ENCODE data around the gene PAPOLB.

DNA sequence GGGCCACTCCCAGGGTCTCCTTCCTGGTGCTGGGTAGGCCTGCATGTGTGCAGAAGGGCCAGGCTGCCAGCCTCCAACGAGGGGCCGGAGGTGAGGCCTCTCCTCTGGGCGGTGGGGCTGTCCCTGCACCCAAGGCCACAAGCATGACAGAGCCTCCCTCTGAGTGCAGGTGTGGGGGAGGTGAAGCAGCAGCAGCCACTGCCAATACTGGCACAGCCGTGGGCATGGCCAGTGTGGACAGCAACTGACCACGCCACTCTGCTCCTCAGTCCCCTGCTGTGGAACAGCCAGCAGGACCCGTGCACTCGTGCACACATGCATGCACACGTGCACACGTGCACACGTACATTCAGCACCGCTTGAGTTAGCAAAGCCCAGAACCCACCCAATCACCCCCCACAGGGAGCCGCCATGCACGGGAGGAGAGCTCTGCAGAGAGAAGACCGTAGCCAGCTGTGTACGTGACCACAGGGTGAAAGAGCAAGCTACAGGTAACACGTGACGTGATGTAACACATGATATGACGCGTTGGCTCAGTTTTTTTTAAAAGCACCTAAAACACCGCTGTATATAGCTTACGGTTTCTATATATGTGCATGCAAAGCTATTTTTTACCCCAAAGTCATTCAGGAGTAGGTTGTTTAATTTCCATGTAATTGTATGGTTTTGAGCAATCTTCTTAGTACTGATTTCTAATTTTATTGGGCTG, 23.1 kb downstream of the PAPOLB start:
- TF ChIP-seq POLR2A (IDR thresholded peaks at IDR 0.05; ENCODE audit: low read depth, low read length) (no peak), TAF1 (IDR thresholded peaks at IDR 0.05; ENCODE audit: low read depth, low read length) (no peak), POLR2AphosphoS5 (IDR thresholded peaks at IDR 0.05; ENCODE audit: low read depth, low read length) (no peak), POU2F2 (IDR thresholded peaks at IDR 0.05; ENCODE audit: low read depth, low read length) (no peak), SPI1 (IDR thresholded peaks at IDR 0.05; ENCODE audit: low read depth, low read length) (no peak), PAX5 (IDR thresholded peaks at IDR 0.05; ENCODE audit: insufficient read depth, low read length, severe bottlenecking) (no peak)
